Subcutaneous adipose tissue (tissue), 4 donors: ENCODE results near the gene CACNA1B. TPM values are rescaled to one million over a fixed set of nuclear protein-coding genes. Genes with fewer than 3 reads are reported as not detected.

Experiments
- CTCF ChIP-seq: fragments of 450-650 bp; IDR thresholded peaks from one replicate; pipeline ENCODE4 v1.5.1; 2016; ENCODE audit warnings: low read depth, mild to moderate bottlenecking, control low read depth, antibody characterized with exemption, moderate library complexity
- total RNA-seq, 4 donors: library from RNA; depleted of rRNA; stranded (reverse); fragments of >200 nt; gene quantifications; one replicate each; pipeline ENCODE4 v1.1.0, GENCODE V29; 2016

CACNA1B gene
- total RNA-seq, 4 donors from 2014 or later = not detected

GRCh38 chr9:137987244-137988030 is 109.9 kb downstream of the CACNA1B start:
- TF ChIP-seq CTCF = no peak

GRCh38 chr9:137988051-137988450 is 110.5 kb downstream of the CACNA1B start:
- TF ChIP-seq CTCF = no peak

GRCh38 chr9:137988701-137989100 is 111.1 kb downstream of the CACNA1B start:
- no peak for TF ChIP-seq CTCF

GRCh38 chr9:137989156-137989555 is 111.6 kb downstream of the CACNA1B start:
- TF ChIP-seq CTCF = no peak

GRCh38 chr9:137989999-137990715 is 112.6 kb downstream of the CACNA1B start:
- TF ChIP-seq CTCF = no peak

- no peak for TF ChIP-seq CTCF
These were observed 126.1 kb downstream of the CACNA1B start for GRCh38 chr9:138003485-138004190.
